Ascending aorta (tissue), 2 donors: Measurements from ENCODE around the gene ME1. TPM values are rescaled to one million over a fixed set of nuclear protein-coding genes. Genes with fewer than 3 reads are reported as not detected.
A peak's percentile ranks its signal among the peaks of the same experiment; 100 is the strongest.

Experiments
- DNase-seq, 2 donors: peaks; one replicate each; pipeline ENCODE4 v3.0.0-alpha.2; 2019; ENCODE audit warnings: low spot score in 2 of 2
- H3K27ac ChIP-seq, 2 donors: fragments of 200-600 bp; sonication (generic); one replicate each; pipeline ENCODE4 v1.5.1; 2016 to 2017; ENCODE audit warnings: mild to moderate bottlenecking in 1 of 2
- H3K27me3 ChIP-seq: fragments of 200-600 bp; sonication (generic); one replicate; pipeline ENCODE4 v1.5.1; 2017
- H3K36me3 ChIP-seq, 2 donors: fragments of 200-600 bp; sonication (generic); one replicate each; pipeline ENCODE4 v1.5.1; 2016
- H3K4me1 ChIP-seq, 2 donors: fragments of 200-600 bp; sonication (generic); one replicate each; pipeline ENCODE4 v1.5.1; 2016 to 2017; ENCODE audit warnings: mild to moderate bottlenecking in 1 of 2
- H3K4me3 ChIP-seq, 2 donors: fragments of 200-600 bp; sonication (generic); one replicate each; pipeline ENCODE4 v1.5.1; 2016 to 2017; ENCODE audit warnings: mild to moderate bottlenecking in 1 of 2
- H3K9me3 ChIP-seq, 2 donors: fragments of 200-600 bp; sonication (generic); one replicate each; pipeline ENCODE4 v1.5.1; 2016
- CTCF ChIP-seq, 3 experiments: fragments of 200-600 bp in 2 of 3; fragments of 450-650 bp in 1 of 3; sonication (generic) in 2 of 3; IDR thresholded peaks; one replicate each; pipeline ENCODE4 v1.5.1; 2016 to 2019; ENCODE audit warnings: antibody characterized with exemption in 3 of 3, mild to moderate bottlenecking in 1 of 3, moderate library complexity in 1 of 3
- intact Hi-C: fragments of 100-400 bp; cut with DNase I; formaldehyde crosslinking; loops from one replicate; pipeline ENCODE4 v1.15.1; 2023
- total RNA-seq: library from RNA; depleted of rRNA; stranded (reverse); fragments of >200 nt; gene quantifications from one replicate; pipeline ENCODE4 v1.1.0, GENCODE V29; 2016

Gene ME1
- total RNA-seq, 1 donor from 2014 or later = 8.4 TPM

- H3K4me1 ChIP-seq = no peaks in the 10 kb centered on the region
- TF ChIP-seq CTCF (IDR thresholded peaks at IDR 0.05) = peak; percentile 35 to 68 (median 48)
- no peak for DNase-seq
- H3K4me3 ChIP-seq = no peak overlapping the region
- no peaks in the 10 kb centered on the region for H3K27me3 ChIP-seq
- intact Hi-C loops = loop anchor here (1.0 to 2.0 kb wide), 2 partner anchors 97 to 195 kb away; no protein-coding TSS in a partner anchor
- no peak overlapping the region for H3K27ac ChIP-seq
- no peaks in the 10 kb centered on the region for H3K36me3 ChIP-seq
- H3K9me3 ChIP-seq = no peaks in the 10 kb centered on the region
These were observed 12.8 kb downstream of the ME1 start for GRCh38 chr6:83417880-83418663.

DNA sequence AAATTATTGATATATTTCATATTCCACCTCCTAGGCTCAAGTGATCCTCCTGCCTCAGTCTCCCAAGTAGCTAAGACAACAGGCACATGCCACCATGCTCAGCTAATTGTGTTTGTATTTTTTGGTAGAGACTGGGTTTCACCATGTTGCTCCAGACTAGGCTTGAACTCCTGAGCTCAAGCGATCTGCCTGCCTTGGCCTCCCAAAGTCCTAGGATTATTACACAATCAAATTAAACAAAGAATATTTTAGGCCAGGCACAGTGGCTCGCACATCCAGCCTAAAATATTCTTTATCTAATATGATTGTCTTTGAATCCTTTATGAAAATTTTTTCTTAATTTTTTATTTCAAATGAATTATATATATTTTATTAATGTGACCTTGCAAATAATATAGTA lies 17.8 kb downstream of the ME1 start:
- TF ChIP-seq CTCF (IDR thresholded peaks at IDR 0.05) = no peak
- no peak for DNase-seq
- H3K4me1 ChIP-seq = no peaks in the 10 kb centered on the region
- H3K27me3 ChIP-seq = no peaks in the 10 kb centered on the region
- H3K9me3 ChIP-seq = no peaks in the 10 kb centered on the region
- H3K36me3 ChIP-seq = no peaks in the 10 kb centered on the region
- H3K27ac ChIP-seq = no peak overlapping the region
- intact Hi-C loops = no loop called here
- H3K4me3 ChIP-seq = no peak overlapping the region

- no peak for DNase-seq
- H3K36me3 ChIP-seq = peaks cover 0 to 10% of the 10 kb centered on the region in 2 donors
- no peaks in the 10 kb centered on the region for H3K27me3 ChIP-seq
- no peak overlapping the region for H3K27ac ChIP-seq
- no peak for TF ChIP-seq CTCF (IDR thresholded peaks at IDR 0.05)
- H3K9me3 ChIP-seq = no peaks in the 10 kb centered on the region
- intact Hi-C loops = no loop called here
- no peak overlapping the region for H3K4me3 ChIP-seq
- H3K4me1 ChIP-seq = no peaks in the 10 kb centered on the region
These were observed 19.1 kb downstream of the ME1 start for GRCh38 chr6:83411731-83412130.

DNA sequence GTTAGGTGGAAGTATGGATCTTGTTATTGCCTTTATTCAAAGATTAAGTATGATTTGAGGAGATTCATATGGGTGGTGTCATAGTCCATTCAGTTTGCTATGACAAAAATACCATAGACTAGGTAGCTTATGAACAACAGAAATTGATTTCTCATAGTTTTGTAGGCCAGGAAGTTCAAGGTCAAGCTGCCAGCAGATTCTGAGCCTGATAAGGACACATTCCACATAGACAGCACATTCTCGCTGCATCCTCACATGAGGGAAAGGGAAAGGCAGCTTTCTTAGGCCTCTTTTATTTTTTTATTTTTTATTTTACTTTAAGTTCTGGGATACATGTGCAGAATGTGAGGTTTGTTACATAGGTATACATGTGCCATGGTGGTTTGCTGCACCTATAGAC lies 27.7 kb downstream of the ME1 start:
- no peak for TF ChIP-seq CTCF (IDR thresholded peaks at IDR 0.05)
- no peak for DNase-seq
- no peaks in the 10 kb centered on the region for H3K9me3 ChIP-seq
- no peaks in the 10 kb centered on the region for H3K4me1 ChIP-seq
- intact Hi-C loops = no loop called here
- H3K4me3 ChIP-seq = no peak overlapping the region
- peaks cover 0 to 18% of the 10 kb centered on the region in 2 donors for H3K36me3 ChIP-seq
- no peak overlapping the region for H3K27ac ChIP-seq
- no peaks in the 10 kb centered on the region for H3K27me3 ChIP-seq

- Histone ChIP-seq H3K9me3 (no peaks in the 10 kb centered on the region), H3K4me1 (peaks cover 0 to 6% of the 10 kb centered on the region in 2 donors), H3K27ac (no peak overlapping the region), H3K4me3 (no peak overlapping the region), H3K36me3 (no peaks in the 10 kb centered on the region), H3K27me3 (no peaks in the 10 kb centered on the region)
- TF ChIP-seq CTCF (IDR thresholded peaks at IDR 0.05) = no peak
- intact Hi-C loops = no loop called here
- no peak for DNase-seq
These were observed 41.2 kb downstream of the ME1 start for GRCh38 chr6:83389606-83390005.
